ENCODE data around the gene TM7SF3. TPM values are rescaled to one million over a fixed set of nuclear protein-coding genes. Genes with fewer than 3 reads are reported as not detected.

Gene TM7SF3
- total RNA-seq, 4 donors from 2014 or later: 40.1 to 87.5 (median 64.4) TPM

DNA sequence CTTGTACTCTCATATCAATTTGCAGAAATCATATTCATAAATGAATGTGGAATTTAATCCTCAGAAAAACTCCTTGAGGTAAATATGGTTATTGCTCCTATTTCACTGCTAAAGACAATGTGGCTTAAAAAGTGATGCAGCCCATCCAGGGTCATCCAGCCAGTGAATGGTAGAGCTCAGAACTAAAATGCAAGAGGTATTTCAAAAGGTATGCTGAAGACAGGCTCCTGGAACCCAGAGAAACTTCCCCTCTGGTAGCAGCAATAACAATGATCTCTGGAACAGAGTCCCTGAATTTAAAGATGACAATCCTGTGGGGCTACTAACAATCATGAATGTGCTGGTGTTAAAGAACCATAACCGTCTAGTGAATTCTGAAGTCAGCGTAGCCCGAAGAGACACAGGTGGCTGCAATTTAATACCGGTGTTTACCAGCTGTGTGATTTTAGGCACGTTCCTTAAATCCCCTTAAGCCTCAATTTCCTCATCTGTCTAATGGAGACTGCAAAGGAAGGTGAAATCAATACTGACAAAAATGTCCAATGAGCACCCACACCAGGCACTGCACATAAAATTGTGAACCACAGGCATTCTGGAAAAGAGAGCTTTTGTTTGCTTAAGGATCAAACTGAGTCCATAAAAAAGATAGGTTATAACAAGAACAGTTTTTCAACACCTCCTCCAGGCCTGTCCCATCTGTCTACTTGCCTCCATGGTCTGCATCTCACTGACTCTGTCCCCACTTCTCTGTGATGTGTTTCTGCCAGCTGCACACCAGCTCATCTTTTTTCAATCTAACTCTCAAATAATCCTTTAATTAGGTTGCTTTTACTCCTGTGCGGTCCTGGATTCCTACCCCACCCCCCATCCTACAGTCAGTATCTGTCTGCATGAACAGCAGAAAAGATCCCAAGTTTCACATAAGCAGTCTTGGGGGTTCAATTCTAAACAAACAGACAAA, 10.5 kb downstream of the TM7SF3 start:
- peaks cover 0 to 56% (median 2%) of the 10 kb centered on the region in 3 donors for H3K4me1 ChIP-seq
- ATAC-seq: no peak
- WGBS, 2 donors (ENCODE audit: low coverage in 1 of 2): 71 to 80% methylated on average over 5 of the region's 6 CpGs

DNA sequence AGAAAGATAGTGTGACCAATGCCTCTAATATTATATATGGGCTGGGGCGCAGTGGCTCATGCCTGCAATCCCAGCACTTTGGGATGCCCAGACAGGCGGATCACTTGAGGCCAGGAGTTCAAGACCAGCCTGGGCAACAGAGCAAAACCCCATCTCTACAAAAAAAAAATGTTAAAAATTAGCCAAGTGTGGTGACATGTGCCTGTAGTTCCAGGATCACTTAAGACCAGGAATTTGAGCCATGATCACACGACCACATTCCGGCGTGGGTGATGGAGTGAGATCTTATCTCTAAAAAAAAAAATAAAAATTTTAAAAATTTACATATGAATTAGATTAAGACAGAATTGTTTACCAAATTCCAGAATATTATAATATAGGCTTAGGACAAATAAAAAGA, 12.0 kb downstream of the TM7SF3 start:
- WGBS, 2 donors (ENCODE audit: low coverage in 1 of 2): 98 to 100% methylated on average over 1 to 5 of the region's 5 CpGs
- ATAC-seq: no peak
- no peak overlapping the region for H3K4me3 ChIP-seq
- H3K27me3 ChIP-seq: no peaks in the 10 kb centered on the region
- TF ChIP-seq EP300 (IDR thresholded peaks at IDR 0.05) (no peak), POLR2A (IDR thresholded peaks at IDR 0.05) (no peak), POLR2AphosphoS5 (IDR thresholded peaks at IDR 0.05) (no peak)
- TF ChIP-seq, protein P1, sequence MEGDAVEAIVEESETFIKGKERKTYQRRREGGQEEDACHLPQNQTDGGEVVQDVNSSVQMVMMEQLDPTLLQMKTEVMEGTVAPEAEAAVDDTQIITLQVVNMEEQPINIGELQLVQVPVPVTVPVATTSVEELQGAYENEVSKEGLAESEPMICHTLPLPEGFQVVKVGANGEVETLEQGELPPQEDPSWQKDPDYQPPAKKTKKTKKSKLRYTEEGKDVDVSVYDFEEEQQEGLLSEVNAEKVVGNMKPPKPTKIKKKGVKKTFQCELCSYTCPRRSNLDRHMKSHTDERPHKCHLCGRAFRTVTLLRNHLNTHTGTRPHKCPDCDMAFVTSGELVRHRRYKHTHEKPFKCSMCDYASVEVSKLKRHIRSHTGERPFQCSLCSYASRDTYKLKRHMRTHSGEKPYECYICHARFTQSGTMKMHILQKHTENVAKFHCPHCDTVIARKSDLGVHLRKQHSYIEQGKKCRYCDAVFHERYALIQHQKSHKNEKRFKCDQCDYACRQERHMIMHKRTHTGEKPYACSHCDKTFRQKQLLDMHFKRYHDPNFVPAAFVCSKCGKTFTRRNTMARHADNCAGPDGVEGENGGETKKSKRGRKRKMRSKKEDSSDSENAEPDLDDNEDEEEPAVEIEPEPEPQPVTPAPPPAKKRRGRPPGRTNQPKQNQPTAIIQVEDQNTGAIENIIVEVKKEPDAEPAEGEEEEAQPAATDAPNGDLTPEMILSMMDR (IDR thresholded peaks at IDR 0.05): no peak
- H3K36me3 ChIP-seq: peaks cover 0 to 33% of the 10 kb centered on the region in 2 donors
- H3K4me1 ChIP-seq: peaks cover 0 to 51% (median 2%) of the 10 kb centered on the region in 3 donors
- no peaks in the 10 kb centered on the region for H3K9me3 ChIP-seq
- H3K27ac ChIP-seq: no peak overlapping the region

More for the DNA sequence above, 10.5 kb downstream of the TM7SF3 start:
- no peak overlapping the region for H3K4me3 ChIP-seq
- H3K36me3 ChIP-seq: peaks cover 0 to 18% of the 10 kb centered on the region in 2 donors
- no peaks in the 10 kb centered on the region for H3K9me3 ChIP-seq
- H3K27me3 ChIP-seq: no peaks in the 10 kb centered on the region
- no peak overlapping the region for H3K27ac ChIP-seq
- TF ChIP-seq POLR2A (IDR thresholded peaks at IDR 0.05) (no peak), EP300 (IDR thresholded peaks at IDR 0.05) (no peak), POLR2AphosphoS5 (IDR thresholded peaks at IDR 0.05) (no peak)
- TF ChIP-seq, protein P1 (IDR thresholded peaks at IDR 0.05): no peak

DNA sequence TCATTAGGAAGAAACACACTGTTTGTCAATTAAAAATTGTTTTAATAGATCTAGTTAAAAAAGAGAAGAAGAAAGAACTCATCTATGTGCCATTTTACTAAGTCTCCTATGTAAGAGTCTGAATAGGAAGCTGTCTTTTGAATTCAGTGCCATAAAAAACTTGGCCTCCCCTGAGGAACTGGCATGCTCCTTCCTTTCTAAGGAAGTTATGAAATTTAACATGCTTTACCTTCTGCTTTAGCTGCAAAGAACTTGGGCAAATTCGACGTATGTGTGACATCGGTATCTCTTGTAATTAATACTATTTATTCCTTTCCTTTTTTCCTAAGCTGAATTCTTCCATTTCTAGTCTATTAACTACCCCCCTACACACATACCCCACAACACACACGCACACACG, 12.5 kb downstream of the TM7SF3 start:
- Histone ChIP-seq H3K27me3 (no peaks in the 10 kb centered on the region), H3K36me3 (peaks cover 0 to 38% of the 10 kb centered on the region in 2 donors), H3K9me3 (no peaks in the 10 kb centered on the region), H3K4me1 (peaks cover 0 to 46% (median 2%) of the 10 kb centered on the region in 3 donors), H3K4me3 (no peak overlapping the region), H3K27ac (no peak overlapping the region)
- 77 to 84% methylated on average over 3 to 5 of the region's 5 CpGs for WGBS, 2 donors (ENCODE audit: low coverage in 1 of 2)
- no peak for ATAC-seq
- no peak for TF ChIP-seq POLR2AphosphoS5 (IDR thresholded peaks at IDR 0.05)

DNA sequence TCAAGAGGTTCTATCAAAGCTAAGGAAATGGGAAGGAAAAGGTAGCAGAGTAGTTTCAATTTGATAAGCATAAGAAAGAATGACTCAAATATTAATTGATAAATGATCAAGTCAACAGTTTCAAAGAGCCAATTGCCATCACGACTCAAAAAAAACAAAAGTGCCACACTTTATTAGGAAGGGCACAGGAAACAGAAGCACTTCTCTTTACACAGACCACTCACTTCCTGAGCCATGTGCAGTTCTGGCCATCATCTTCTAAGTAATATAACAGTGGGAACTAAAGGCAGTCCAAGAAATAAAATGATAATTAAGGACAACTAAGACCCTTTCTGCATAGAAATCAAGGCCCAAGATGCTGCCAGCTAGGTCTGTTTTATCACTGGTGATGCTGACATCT, 13.2 kb downstream of the TM7SF3 start:
- H3K4me1 ChIP-seq: peaks cover 0 to 39% (median 2%) of the 10 kb centered on the region in 3 donors
- 58 to 70% methylated on average over 1 of the region's 1 CpG for WGBS, 2 donors (ENCODE audit: low coverage in 1 of 2)
- no peak for ATAC-seq
- no peaks in the 10 kb centered on the region for H3K27me3 ChIP-seq
- H3K27ac ChIP-seq: no peak overlapping the region
- H3K9me3 ChIP-seq: no peaks in the 10 kb centered on the region
- no peak for TF ChIP-seq EP300 (IDR thresholded peaks at IDR 0.05)
- TF ChIP-seq POLR2AphosphoS5 (IDR thresholded peaks at IDR 0.05): no peak
- no peak for TF ChIP-seq POLR2A (IDR thresholded peaks at IDR 0.05)
- TF ChIP-seq, protein P1 (IDR thresholded peaks at IDR 0.05): no peak
- H3K4me3 ChIP-seq: no peak overlapping the region
- peaks cover 0 to 45% of the 10 kb centered on the region in 2 donors for H3K36me3 ChIP-seq

DNA sequence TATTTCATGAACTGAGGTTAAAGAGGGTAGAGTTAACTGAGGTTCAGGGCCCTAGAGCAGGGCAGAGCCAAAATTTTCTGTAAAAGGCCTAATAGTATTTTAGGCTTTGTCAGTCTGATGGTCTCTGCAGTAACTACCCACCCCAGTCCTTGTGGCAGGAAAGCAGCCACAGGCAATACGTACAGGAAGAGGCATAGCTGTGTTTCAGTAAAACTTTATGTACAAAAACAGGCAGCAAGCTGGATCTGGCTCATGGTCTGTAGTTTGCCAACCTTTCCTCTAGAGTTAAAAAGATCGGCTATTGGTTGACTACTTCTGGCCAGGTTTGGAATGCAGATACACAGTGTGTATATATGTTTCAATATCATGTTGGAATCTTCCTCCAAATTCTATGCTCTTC, 17.2 kb downstream of the TM7SF3 start:
- peaks cover 0 to 11% (median 0%) of the 10 kb centered on the region in 3 donors for H3K4me1 ChIP-seq
- ATAC-seq: no peak
- 84 to 89% methylated on average over 2 of the region's 2 CpGs for WGBS, 2 donors (ENCODE audit: low coverage in 1 of 2)
- no peak overlapping the region for H3K27ac ChIP-seq
- no peaks in the 10 kb centered on the region for H3K9me3 ChIP-seq
- H3K4me3 ChIP-seq: no peak overlapping the region
- TF ChIP-seq POLR2A (IDR thresholded peaks at IDR 0.05): no peak
- TF ChIP-seq, protein P1 (IDR thresholded peaks at IDR 0.05): no peak
- TF ChIP-seq EP300 (IDR thresholded peaks at IDR 0.05): no peak
- TF ChIP-seq POLR2AphosphoS5 (IDR thresholded peaks at IDR 0.05): no peak
- H3K27me3 ChIP-seq: no peaks in the 10 kb centered on the region
- peaks cover 2 to 81% of the 10 kb centered on the region in 2 donors for H3K36me3 ChIP-seq
